ENCODE measurements around the gene LY6G6C.

GRCh38 chr6:31744422-31744821 lies 22.9 kb upstream of the LY6G6C start:
- no peak for TF ChIP-seq CTCF (conservative IDR thresholded peaks at IDR 0.05)
- TF ChIP-seq EZH2 (IDR thresholded peaks at IDR 0.05; ENCODE audit: low read depth): no peak

All from PC-9 (cell line).